Kidney capillary endothelial cell (primary cell): ENCODE results near the gene KCNJ3.

Experiments used
- DNase-seq: peaks from one replicate; pipeline ENCODE4 v3.0.0-alpha.2; 2018; ENCODE audit warnings: low spot score

Gene KCNJ3

DNA sequence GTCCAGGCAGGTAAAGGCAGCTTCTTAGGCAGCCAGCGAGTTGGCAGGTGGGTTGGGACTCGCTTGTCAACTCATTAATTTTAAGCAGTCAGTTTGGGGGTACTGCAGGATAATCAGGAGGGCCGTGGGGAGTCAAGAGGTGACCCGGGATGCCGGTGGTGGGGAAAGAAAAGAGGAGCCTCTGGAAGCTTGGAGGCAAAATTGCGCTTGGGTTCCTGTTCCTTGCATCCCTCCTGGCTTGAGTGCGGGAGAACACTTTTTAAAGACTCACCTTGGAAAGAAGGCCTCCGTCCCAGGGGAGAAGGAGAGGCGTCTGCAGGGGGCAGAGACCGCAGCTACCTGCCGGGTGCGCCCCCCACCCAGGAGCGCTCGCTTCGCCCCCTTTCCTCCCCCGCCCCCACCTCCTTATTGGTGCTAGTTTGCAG, at the start of gene KCNJ3:
KCNJ3 (plus strand) TSS at position 400 of the 425 bp plus-strand sequence. CDS start 81 bp downstream, outside the sequence.
- no peak for DNase-seq

DNA sequence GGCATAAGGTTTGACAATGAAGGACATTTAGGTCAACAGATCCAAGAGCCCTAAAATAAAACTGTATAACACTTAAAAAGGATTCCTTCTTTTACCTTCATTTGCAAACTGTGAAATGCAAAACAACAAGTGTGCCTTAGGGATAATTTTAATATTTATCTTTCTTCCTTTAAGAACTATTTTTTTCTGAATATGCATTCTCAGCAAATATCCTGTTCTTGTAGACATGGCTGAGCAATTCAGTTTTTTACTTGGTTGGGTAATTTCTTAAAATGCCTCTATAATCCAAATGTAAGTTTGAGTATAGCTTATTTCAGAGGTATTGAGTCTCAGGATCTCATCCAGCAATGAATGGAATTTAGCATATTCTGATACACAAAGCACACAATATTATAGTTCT, 43.0 kb upstream of the KCNJ3 start:
- no peak for DNase-seq

- no peak for DNase-seq
Observed at GRCh38 chr2:154658854-154659253, 39.6 kb upstream of the KCNJ3 start.

DNA sequence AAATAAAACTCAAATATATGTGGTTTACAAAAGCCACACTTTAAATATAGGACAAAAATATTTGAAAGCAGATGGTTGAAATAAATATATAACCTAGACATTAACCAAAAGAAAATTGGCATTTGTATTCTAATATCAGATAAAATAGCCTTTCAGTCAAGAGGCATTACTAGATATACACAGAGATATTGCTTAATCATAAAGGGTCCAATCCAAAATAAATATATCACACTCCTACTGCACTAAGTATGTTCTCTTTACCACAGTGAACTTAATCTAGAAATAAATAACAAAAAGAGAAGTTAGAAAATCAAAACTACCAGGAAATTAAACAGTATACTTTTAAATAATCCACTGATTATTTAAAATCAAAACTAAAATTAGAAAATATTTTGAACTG, 34.2 kb upstream of the KCNJ3 start:
- no peak for DNase-seq

DNA sequence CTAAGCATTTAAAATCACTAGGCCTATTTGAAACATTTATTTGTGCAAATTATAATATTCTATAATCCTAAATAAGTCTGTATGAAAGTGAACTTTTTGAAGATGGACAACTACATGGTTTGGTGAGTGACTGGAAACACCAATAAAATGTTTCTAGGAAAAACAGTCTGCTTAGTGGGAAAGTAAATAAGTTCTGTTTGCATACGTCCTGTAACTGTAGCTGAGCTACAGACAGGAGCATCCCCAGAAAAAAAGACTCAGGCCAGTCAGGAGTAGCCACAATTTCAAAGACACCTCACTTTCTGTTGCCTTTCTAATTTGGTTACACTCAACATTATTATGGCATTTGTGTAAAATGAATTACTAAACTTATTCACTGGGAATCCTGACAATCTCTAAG, 28.4 kb upstream of the KCNJ3 start:
- no peak for DNase-seq

GRCh38 chr2:154673694-154674093, 24.8 kb upstream of the KCNJ3 start:
- DNase-seq = no peak

DNA sequence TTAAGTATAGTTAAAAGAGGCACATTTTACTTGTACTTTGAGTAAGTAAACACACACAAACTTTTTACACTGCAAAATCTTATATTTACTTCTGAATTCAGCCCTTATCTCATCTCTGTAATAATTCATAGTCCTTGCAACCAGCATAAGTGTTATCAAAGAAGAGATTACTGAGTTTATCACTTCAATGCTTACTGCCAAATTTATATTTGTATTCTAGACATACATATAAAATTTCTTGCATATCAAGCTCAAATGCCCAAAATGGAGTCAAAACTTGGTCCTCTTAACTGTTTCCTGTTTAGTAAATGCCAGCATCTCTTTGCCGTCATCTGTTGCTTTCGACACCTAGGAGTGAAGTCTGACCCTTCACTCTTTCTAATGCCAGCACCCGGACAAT, 21.1 kb upstream of the KCNJ3 start:
- no peak for DNase-seq

DNA sequence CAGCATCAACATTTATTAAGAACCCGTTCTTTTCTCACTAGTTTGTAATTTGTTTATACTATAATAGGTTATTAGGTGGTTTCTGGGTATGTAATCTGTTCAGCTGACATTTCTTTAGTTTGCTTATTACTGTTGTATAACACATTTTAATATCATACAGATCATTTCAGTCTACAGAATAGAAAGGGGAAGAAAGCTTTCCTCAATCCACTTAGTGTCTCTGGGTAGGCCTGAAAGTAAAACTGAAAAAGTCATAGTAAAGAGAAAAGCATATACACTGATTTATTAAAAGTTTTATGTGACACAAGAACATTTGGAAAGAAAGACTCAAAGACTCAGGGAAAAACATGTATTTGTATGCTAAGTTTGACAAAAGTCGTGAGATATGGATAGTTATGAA, 16.8 kb upstream of the KCNJ3 start:
- DNase-seq = no peak

DNA sequence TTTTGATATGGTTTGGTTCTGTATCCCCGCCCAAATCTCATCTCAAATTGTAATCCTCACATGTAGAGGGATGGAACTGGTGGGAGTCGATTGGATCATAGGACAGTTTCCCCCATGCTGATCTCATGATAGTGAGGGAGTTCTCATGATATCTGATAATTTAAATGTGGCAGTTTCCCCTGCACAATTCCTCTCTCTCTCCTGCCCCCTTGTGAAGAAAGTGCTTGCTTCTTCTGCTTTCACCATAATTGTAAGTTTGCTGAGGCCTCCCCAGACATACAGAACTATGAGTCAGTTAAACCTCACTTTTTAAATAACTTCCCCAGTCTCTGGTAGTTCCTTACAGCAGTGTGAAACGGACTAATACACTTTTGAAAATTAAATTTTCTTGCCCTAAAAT, 12.3 kb upstream of the KCNJ3 start:
- no peak for DNase-seq

- no peak for DNase-seq
Observed at GRCh38 chr2:154688373-154688772, 10.1 kb upstream of the KCNJ3 start.

GRCh38 chr2:154689158-154689557, 9.3 kb upstream of the KCNJ3 start:
- DNase-seq = no peak

DNA sequence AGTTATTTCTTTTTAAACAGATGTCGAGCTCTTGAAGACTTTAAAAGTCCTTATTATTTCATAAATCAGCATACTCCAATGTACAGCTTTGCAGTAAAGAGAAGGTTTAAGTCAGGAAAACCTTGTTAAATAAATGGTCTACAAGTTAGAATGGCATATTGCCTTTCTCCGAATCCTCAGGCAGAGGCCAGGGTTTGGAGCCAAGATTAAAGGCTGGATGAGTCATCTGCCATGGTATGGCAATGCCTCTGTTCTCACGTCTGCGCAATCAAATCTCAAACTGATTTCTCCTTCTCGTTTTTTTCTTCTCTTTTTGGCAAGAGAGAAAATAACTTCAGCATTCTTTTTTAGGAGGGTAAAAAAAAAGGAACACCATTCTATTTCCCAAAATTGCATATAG, 5.6 kb upstream of the KCNJ3 start:
- DNase-seq = no peak

DNA sequence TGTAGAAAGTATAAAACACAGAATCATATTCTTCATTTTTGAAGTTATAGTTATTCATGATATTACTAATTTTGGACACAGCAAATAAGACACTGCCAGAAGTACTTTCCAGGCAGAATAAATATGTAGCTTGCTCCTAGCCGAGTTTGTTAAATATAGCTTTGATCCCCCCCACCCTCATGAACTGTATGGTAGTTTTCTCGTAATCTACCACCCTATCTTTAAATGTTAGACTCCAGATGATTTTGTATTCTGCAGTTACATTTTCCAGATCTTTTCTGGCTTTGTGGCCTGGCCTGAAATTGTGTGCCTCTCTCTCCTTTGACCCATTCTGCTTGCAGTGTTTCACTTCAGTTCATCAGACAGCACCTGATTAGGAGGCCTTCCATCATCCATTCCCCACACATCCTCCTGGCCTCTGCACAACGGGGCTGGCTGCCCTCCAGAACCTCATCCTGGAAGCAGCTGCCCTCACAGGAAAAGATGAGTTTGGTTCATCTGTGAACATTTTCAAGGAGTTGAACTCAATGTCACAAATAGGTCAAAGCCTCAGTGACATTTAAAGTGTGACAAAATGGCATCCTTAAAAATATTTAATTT, 4.7 kb upstream of the KCNJ3 start:
- no peak for DNase-seq

DNA sequence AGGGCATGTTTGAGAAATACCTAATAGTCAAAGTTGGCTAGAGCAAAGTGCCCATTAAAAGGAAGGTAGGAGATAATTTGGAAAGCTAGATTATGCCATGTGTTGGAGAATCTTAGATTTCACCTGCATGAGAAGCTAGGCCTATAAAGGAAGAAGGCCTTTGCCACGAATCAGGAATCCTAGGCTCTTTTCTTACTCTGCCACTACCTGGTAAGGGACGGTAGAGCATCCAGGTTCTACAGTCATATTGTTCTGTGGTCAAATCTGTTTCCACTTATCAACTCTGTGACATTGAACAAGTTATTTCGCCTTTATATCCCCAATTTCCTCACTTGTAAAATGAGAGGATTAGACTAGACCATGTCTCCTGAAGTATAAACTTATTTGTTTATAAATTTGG, 3.6 kb upstream of the KCNJ3 start:
- DNase-seq = no peak

GRCh38 chr2:154696369-154696768, 2.1 kb upstream of the KCNJ3 start:
- DNase-seq = no peak

DNA sequence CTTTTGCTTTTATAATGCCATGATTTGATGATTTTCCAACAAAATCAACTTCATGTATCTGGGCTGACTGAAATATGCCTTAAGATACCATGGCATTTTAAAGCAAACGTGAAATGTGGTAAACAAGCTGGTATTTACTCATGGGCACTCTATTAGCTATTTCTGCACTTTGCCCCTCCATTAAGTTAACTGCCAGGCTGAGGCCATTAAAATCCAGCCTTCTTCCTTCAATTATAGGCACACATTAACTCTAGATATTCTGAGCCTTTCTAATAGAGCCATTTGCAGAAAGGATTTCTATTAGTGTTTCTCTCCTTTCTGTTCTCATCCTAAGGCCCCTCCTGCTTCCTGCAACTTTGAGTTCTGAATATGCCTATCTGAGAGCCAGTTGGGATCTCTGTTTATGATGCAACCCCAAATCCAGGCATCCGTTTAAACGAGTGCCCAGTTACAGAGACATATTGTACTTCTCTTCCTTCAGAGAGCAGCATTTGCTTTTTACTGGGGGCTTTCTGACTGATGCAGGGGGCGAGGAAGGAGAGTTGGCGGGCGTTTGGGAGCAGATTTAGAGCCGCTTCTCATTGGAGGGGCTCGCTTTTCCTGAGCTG, 1.6 kb upstream of the KCNJ3 start:
- no peak for DNase-seq

- peak; percentile 2 for DNase-seq
Observed at GRCh38 chr2:154697418-154698252, 860 bp upstream of the KCNJ3 start.

- DNase-seq = no peak
Observed at GRCh38 chr2:154698721-154699574, 453 bp downstream of the KCNJ3 start.

DNA sequence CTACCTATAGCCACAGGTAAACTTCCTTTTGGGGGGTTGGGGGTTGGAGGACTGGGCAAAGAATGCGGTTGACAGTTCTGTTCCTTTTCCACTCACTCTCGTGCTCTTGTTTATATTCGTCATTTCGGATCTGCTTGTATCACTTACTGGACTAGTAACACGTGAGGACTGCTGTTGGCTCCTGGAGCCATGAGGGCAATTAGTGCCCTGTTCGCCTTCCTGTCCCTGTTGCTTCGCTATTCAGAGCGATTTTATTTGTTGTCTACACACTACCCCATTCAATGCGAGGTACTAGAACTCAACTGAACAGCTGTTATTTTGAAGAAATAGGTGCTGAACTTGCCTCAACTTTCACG, 1.1 kb downstream of the KCNJ3 start:
- no peak for DNase-seq

DNA sequence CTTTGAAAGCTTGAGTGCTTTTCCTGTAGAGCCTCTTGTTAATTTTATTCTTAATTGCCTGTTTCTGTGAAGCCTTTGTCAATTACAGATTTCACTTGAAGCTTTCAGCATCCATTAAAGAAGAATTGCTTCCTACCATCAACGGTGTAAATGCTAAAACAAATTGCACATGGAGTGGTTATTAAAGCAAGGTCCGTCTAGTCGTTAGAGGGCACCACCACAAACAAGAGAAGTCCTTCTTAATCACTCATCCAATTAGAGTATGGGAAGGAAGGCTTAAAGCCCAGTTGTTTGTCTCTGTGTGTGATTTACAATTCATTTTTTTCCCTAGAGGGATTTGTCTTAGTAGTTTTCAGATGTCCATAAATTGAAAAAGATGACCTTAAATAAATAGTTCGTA, 1.6 kb downstream of the KCNJ3 start:
- DNase-seq = no peak

- no peak for DNase-seq
Observed at GRCh38 chr2:154704991-154705390, 6.5 kb downstream of the KCNJ3 start.

DNA sequence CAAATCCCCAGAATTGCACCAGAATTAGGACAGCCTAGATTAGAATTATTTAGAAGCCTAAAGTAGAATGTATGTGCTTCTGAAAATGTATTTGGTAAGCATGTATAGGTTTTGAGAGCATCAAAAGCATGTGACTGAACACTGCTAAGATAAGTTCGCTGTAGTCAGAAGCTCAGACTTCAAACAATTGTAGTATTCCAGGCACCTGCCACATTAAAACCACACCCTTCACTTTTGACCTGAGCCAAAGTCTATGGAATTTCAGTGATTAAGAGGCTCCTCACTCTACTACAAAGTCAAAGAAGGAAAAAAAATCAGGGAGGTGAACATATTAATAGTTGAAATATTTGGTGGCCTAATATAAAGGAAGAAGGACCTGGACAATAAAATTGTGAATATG, 8.2 kb downstream of the KCNJ3 start:
- no peak for DNase-seq
